NCI-H510A treated with DMSO at 0.1 percent for 48 hours (cell line): Measurements from ENCODE around the gene CXCL8.
"Not testable (repeated sequence)": the region's sequence is repeated elsewhere in the genome, so short reads cannot be mapped to it uniquely, and the experiment has no call there.

Source experiments
- DNase-seq: peaks from one replicate; lab custom pipeline; 2025; lab: John Stamatoyannopoulos, UW

The CXCL8 gene

GRCh38 chr4:73740353-73740778 is at the start of gene CXCL8:
CXCL8 (plus strand) TSS chr4:73740569; CDS start chr4:73740659, 90 bp downstream.
- DNase-seq = peak; percentile 95

DNA sequence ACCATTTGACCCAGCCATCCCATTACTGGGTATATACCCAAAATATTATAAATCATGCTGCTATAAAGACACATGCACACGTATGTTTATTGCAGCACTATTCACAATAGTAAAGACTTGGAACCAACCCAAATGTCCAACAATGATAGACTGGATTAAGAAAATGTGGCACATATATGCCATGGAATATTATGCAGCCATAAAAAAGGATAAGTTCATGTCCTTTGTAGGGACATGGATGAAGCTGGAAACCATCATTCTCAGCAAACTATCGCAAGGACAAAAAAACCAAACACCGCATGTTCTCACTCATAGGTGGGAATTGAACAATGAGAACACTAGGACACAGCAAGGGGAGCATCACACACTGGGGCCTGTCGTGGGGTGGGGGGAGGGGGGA is 49.2 kb upstream of the CXCL8 start:
- DNase-seq = not testable (repeated sequence)

- DNase-seq = no peak
Measured at GRCh38 chr4:73691759-73692158, 48.6 kb upstream of the CXCL8 start.

DNA sequence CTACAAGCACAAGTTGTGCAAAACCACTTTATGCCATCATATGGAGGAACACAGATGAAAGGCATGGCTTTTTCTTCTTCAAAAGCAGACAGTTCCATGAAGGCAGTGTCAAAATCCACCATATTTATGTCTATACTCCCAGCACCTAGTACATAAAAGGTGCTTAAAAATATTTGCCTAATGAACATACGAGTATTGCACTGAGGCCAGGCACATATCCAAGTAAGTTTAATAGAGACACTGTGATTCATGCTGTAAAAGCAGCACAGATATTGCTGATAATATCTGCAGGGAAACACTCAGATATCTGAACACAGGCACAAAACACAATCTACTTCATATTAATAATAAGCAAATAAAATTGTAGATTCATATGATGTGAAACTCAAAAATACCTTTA is 48.1 kb upstream of the CXCL8 start:
- peak; percentile 69 for DNase-seq

- DNase-seq = peak; percentile 69
Measured at GRCh38 chr4:73692701-73693100, 47.7 kb upstream of the CXCL8 start.

- DNase-seq = no peak
Measured at GRCh38 chr4:73693811-73694210, 46.6 kb upstream of the CXCL8 start.

- no peak for DNase-seq
Measured at GRCh38 chr4:73698217-73698616, 42.2 kb upstream of the CXCL8 start.

- DNase-seq = no peak
Measured at GRCh38 chr4:73701116-73701515, 39.3 kb upstream of the CXCL8 start.

- no peak for DNase-seq
Measured at GRCh38 chr4:73702796-73703287, 37.5 kb upstream of the CXCL8 start.

- DNase-seq = no peak
Measured at GRCh38 chr4:73703320-73703719, 37.0 kb upstream of the CXCL8 start.

GRCh38 chr4:73704314-73705055 is 35.9 kb upstream of the CXCL8 start:
- peak; percentile 85 for DNase-seq

DNA sequence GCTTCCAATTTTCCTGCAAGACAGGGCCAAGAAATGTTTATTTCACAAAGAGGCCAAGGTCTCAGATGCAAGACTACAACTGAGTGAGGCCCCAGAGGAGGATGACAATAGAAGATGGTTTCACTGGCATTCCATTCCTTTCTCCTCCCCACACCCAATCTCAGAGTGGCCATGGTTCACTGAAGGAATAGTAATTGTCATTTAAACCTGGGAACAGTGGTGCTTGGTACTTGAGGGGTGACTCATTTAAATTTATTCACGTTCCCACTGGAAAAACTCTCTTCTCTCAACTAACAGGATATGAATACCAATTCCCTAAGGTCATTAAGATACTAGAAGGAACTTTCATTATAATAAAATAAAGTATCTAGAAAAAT is 35.3 kb upstream of the CXCL8 start:
- no peak for DNase-seq

DNA sequence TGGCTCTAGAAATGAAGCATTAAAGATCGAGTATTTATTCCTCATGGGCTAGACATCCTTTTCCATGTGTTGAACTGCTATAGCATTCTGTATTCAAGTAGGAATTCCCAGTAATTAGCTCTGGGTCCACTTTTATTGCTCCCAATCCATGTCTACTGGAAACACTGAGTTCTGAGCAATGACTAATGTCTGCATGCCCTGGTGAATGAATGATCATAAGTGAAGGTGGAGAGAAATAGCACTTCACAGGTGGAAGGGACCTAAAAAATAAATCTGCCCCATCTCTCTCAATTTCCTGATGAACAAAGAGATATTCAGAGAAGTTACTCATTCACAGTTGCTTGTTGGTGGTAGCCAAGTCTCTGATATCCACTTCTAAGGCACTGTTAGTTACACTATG is 34.6 kb upstream of the CXCL8 start:
- DNase-seq = no peak

DNA sequence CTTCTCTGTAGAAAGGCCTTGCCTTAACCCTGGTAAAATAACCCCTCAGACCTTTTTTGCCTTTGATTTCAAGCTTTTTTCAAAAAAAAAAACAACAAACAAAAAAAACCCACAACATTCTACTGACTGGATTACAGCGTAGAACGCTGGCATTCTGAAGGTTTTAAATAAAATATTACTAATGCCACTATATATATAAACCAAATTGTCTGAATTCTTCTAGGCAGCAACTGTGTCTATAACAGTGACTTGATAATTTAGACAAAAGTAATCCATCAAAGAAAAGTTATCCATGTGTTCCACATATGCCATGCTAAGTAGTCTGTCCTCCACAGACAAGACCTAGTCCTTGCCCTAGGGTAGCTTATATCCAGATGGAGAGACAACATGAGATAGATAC is 33.6 kb upstream of the CXCL8 start:
- DNase-seq = no peak

- DNase-seq = no peak
Measured at GRCh38 chr4:73707269-73707875, 33.0 kb upstream of the CXCL8 start.

- DNase-seq = no peak
Measured at GRCh38 chr4:73707918-73708577, 32.3 kb upstream of the CXCL8 start.

GRCh38 chr4:73709451-73710033 is 30.8 kb upstream of the CXCL8 start:
- DNase-seq = no peak

DNA sequence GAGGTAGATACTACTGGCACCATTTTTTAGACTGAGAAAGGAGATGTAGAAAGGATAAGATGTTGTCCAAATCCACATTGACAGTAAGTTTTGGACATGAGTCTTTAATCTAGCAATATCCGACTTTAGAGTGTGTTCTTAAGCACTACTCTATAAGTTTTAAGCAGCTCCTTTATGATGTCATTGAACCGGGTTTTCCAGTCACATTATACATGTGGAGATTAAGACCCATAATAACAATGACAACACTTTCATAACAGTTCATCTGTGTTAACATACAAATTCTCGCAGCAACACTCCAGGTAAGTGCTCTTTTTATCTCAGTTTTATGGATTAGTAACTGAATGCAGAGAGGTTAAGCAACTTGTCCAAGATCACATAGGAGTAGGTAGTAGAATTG is 30.3 kb upstream of the CXCL8 start:
- DNase-seq = no peak

DNA sequence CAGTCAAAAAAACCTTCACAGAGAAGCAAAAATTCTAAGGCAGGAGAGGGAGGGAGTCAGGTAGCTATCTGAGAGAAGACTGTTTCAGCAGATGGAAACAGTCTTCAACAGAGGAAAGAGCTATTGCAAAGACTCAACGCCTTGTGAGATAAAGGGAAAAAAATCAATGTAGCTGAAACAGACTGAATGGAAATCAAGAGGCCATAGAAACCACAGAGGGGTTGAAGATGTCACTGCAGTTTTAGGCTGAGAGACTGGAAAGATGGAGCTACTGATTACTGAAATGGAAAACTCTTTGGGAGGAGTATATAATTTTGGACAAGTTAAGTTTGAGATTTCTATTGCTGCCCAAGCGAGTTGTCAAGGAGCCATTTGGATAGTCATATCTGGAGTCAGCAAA is 28.4 kb upstream of the CXCL8 start:
- DNase-seq = no peak

GRCh38 chr4:73713650-73714049 is 26.7 kb upstream of the CXCL8 start:
- no peak for DNase-seq

- no peak for DNase-seq
Measured at GRCh38 chr4:73714647-73715046, 25.7 kb upstream of the CXCL8 start.

- DNase-seq = no peak
Measured at GRCh38 chr4:73715659-73716058, 24.7 kb upstream of the CXCL8 start.
